Islet precursor cell (in vitro differentiated cells): ENCODE data around the gene CD8B2.
"Not testable (repeated sequence)": the region's sequence is repeated elsewhere in the genome, so short reads cannot be mapped to it uniquely, and the experiment has no call there.

Source experiments
- DNase-seq: peaks from one replicate; pipeline ENCODE4 v3.0.0-alpha.2; 2018

CD8B2 gene

GRCh38 chr2:106553321-106553720, 66.2 kb downstream of the CD8B2 start:
- DNase-seq, result peak; percentile 5

GRCh38 chr2:106554411-106554810, 67.2 kb downstream of the CD8B2 start:
- no peak for DNase-seq

- peak; percentile 30 for DNase-seq
Measured at GRCh38 chr2:106555053-106555452, 67.9 kb downstream of the CD8B2 start.

GRCh38 chr2:106559786-106560185, 72.6 kb downstream of the CD8B2 start:
- not testable (repeated sequence) for DNase-seq

- no peak for DNase-seq
Measured at GRCh38 chr2:106560773-106561172, 73.6 kb downstream of the CD8B2 start.

GRCh38 chr2:106561356-106561755, 74.2 kb downstream of the CD8B2 start:
- DNase-seq, result no peak

- no peak for DNase-seq
Measured at GRCh38 chr2:106561803-106562202, 74.6 kb downstream of the CD8B2 start.

GRCh38 chr2:106562268-106563186, 75.4 kb downstream of the CD8B2 start:
- DNase-seq, result no peak

- DNase-seq, result no peak
Measured at GRCh38 chr2:106563195-106563594, 76.0 kb downstream of the CD8B2 start.

- no peak for DNase-seq
Measured at GRCh38 chr2:106565599-106565998, 78.4 kb downstream of the CD8B2 start.

GRCh38 chr2:106566050-106566449, 78.9 kb downstream of the CD8B2 start:
- peak; percentile 92 for DNase-seq

- not testable (repeated sequence) for DNase-seq
Measured at GRCh38 chr2:106566484-106566883, 79.3 kb downstream of the CD8B2 start.

GRCh38 chr2:106570316-106570715, 83.2 kb downstream of the CD8B2 start:
- no peak for DNase-seq
